Suprapubic skin (tissue), 4 donors: Measurements from ENCODE around the gene SBNO2. TPM values are rescaled to one million over a fixed set of nuclear protein-coding genes. Genes with fewer than 3 reads are reported as not detected.

Source experiments
- DNase-seq, 2 donors: peaks; one replicate each; pipeline ENCODE4 v3.0.0-alpha.2; 2019; ENCODE audit warnings: low spot score in 2 of 2
- H3K27ac ChIP-seq: fragments of 200-600 bp; sonication (generic); one replicate; pipeline ENCODE4 v1.5.1; 2019
- H3K27me3 ChIP-seq: fragments of 200-600 bp; sonication (generic); one replicate; pipeline ENCODE4 v1.5.1; 2019
- H3K36me3 ChIP-seq: fragments of 200-600 bp; sonication (generic); one replicate; pipeline ENCODE4 v1.5.1; 2019
- H3K4me1 ChIP-seq: fragments of 200-600 bp; sonication (generic); one replicate; pipeline ENCODE4 v1.5.1; 2019
- H3K4me3 ChIP-seq: fragments of 200-600 bp; sonication (generic); one replicate; pipeline ENCODE4 v1.5.1; 2019; ENCODE audit warnings: mild to moderate bottlenecking
- H3K9me3 ChIP-seq: fragments of 200-600 bp; sonication (generic); one replicate; pipeline ENCODE4 v1.5.1; 2019
- CTCF ChIP-seq, 2 donors: fragments of 200-600 bp in 1 of 2; fragments of 450-650 bp in 1 of 2; sonication (generic) in 1 of 2; IDR thresholded peaks; one replicate each; pipeline ENCODE4 v1.5.1; 2016 to 2019; ENCODE audit warnings: antibody characterized with exemption in 2 of 2, mild to moderate bottlenecking in 1 of 2, moderate library complexity in 1 of 2
- EP300 ChIP-seq: sonication (generic); formaldehyde crosslinking; IDR thresholded peaks from one replicate; pipeline ENCODE4 v1.6.1; 2017; ENCODE audit warnings: antibody characterized with exemption
- POLR2A ChIP-seq, 2 donors: fragments of 450-650 bp; IDR thresholded peaks; one replicate each; pipeline ENCODE4 v1.6.1; 2017; ENCODE audit warnings: antibody characterized with exemption in 2 of 2, mild to moderate bottlenecking in 2 of 2, moderate library complexity in 2 of 2
- POLR2AphosphoS5 ChIP-seq, 3 donors: sonication (generic); formaldehyde crosslinking; IDR thresholded peaks; one replicate each; pipeline ENCODE4 v1.6.1; 2017; ENCODE audit warnings: antibody characterized with exemption in 3 of 3
- WGBS: methylation state at CpG from one replicate; pipeline ENCODE4 v1.1.5; 2018; 5-methylcytosine and 5-hydroxymethylcytosine counted together
- total RNA-seq, 4 donors: library from RNA; depleted of rRNA; stranded (reverse); fragments of >200 nt; gene quantifications; one replicate each; pipeline ENCODE4 v1.1.0, GENCODE V29; 2016

The SBNO2 gene
- total RNA-seq, 4 donors from 2014 or later, result 36.7 to 58.9 (median 45.5) TPM

DNA sequence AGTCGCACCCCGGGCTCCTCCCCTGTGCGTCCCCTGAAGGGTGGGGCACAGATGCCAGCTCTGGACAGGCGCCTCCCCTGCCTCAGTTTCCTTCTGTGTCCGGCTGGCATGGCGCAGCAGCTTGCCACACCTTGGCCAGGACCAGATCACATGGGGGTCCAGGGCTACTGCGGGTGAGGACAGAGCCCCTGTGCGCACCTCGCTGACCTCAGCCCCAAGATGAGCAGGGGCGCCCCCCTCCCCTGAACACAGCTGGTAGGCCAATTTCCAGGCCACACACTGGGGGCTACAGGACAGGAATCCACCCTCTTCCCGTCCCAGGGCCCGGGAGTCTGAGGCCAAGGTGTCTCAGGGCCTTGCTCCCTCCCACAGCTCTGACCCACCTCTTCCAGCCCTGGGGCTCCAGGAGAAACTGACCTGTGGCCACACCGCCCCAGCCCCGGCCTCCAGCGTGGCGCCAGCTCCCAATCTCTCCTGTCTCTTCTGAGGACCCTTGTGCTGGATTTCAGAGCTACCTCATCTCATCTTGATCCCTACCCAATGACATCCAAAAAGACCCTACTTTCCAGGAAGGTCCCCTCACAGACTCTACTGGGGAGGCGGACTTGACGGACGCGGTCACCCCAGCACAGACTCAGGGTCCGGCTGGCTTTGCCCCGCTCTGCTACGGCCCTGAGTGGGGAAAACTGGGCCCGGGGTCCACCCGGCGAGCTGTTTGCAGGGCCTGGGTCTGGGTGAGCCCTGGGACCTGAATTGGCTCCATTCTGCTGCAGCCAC lies 28.2 kb downstream of the SBNO2 start:
- Histone ChIP-seq H3K4me1 (peaks cover 32% of the 10 kb centered on the region), H3K27ac (no peak overlapping the region), H3K27me3 (no peaks in the 10 kb centered on the region), H3K36me3 (peaks cover 70% of the 10 kb centered on the region), H3K4me3 (no peak overlapping the region), H3K9me3 (no peaks in the 10 kb centered on the region)
- WGBS, result 90% methylated on average over 13 of the region's 26 CpGs
- TF ChIP-seq POLR2AphosphoS5 (IDR thresholded peaks at IDR 0.05) (no peak), CTCF (IDR thresholded peaks at IDR 0.05) (no peak), EP300 (no peak), POLR2A (IDR thresholded peaks at IDR 0.05) (no peak)
- DNase-seq, result no peak

GRCh38 chr19:1144741-1145140 lies 29.3 kb downstream of the SBNO2 start:
- H3K36me3 ChIP-seq, result peaks cover 70% of the 10 kb centered on the region

GRCh38 chr19:1143828-1144399 lies 30.2 kb downstream of the SBNO2 start:
- Histone ChIP-seq H3K4me3 (no peak overlapping the region), H3K27ac (no peak overlapping the region), H3K36me3 (peaks cover 71% of the 10 kb centered on the region), H3K27me3 (no peaks in the 10 kb centered on the region), H3K4me1 (peaks cover 14% of the 10 kb centered on the region), H3K9me3 (no peaks in the 10 kb centered on the region)
- no peak for DNase-seq
- WGBS, result 88% methylated on average over 25 of the region's 33 CpGs
- no peak for TF ChIP-seq POLR2AphosphoS5 (IDR thresholded peaks at IDR 0.05)
- TF ChIP-seq EP300, result no peak
- TF ChIP-seq POLR2A (IDR thresholded peaks at IDR 0.05), result no peak
- no peak for TF ChIP-seq CTCF (IDR thresholded peaks at IDR 0.05)

More at GRCh38 chr19:1144741-1145140, 29.3 kb downstream of the SBNO2 start:
- TF ChIP-seq POLR2A (IDR thresholded peaks at IDR 0.05), result no peak
- TF ChIP-seq POLR2AphosphoS5 (IDR thresholded peaks at IDR 0.05), result no peak
- no peak for TF ChIP-seq CTCF (IDR thresholded peaks at IDR 0.05)
- TF ChIP-seq EP300, result no peak
- no peaks in the 10 kb centered on the region for H3K27me3 ChIP-seq
- no peak for DNase-seq
- no peak overlapping the region for H3K27ac ChIP-seq
- WGBS, result 95% methylated on average over 1 of the region's 1 CpG
- no peaks in the 10 kb centered on the region for H3K9me3 ChIP-seq
- peaks cover 21% of the 10 kb centered on the region for H3K4me1 ChIP-seq
- H3K4me3 ChIP-seq, result no peak overlapping the region

GRCh38 chr19:1141944-1142343 lies 32.1 kb downstream of the SBNO2 start:
- TF ChIP-seq POLR2A (IDR thresholded peaks at IDR 0.05) (no peak), EP300 (no peak), POLR2AphosphoS5 (IDR thresholded peaks at IDR 0.05) (no peak), CTCF (IDR thresholded peaks at IDR 0.05) (no peak)
- no peaks in the 10 kb centered on the region for H3K27me3 ChIP-seq
- no peak for DNase-seq
- peaks cover 65% of the 10 kb centered on the region for H3K36me3 ChIP-seq
- no peak overlapping the region for H3K27ac ChIP-seq
- H3K4me1 ChIP-seq, result peaks cover 2% of the 10 kb centered on the region
- no peaks in the 10 kb centered on the region for H3K9me3 ChIP-seq
- H3K4me3 ChIP-seq, result no peak overlapping the region
- WGBS, result 80% methylated on average over 5 of the region's 5 CpGs

- Histone ChIP-seq H3K4me3 (no peak overlapping the region), H3K9me3 (no peaks in the 10 kb centered on the region), H3K36me3 (peaks cover 59% of the 10 kb centered on the region), H3K4me1 (peaks cover 15% of the 10 kb centered on the region), H3K27me3 (no peaks in the 10 kb centered on the region), H3K27ac (no peak overlapping the region)
- no peak for DNase-seq
- 92% methylated on average over 22 of the region's 39 CpGs for WGBS
- no peak for TF ChIP-seq EP300
- no peak for TF ChIP-seq CTCF (IDR thresholded peaks at IDR 0.05)
- no peak for TF ChIP-seq POLR2A (IDR thresholded peaks at IDR 0.05)
- no peak for TF ChIP-seq POLR2AphosphoS5 (IDR thresholded peaks at IDR 0.05)
Measured at GRCh38 chr19:1140272-1141027, 33.6 kb downstream of the SBNO2 start.
